Subcutaneous adipose tissue (tissue), 4 donors: Measurements from ENCODE around the gene VAV2. TPM values are rescaled to one million over a fixed set of nuclear protein-coding genes. Genes with fewer than 3 reads are reported as not detected.

Experiments
- CTCF ChIP-seq: fragments of 450-650 bp; IDR thresholded peaks from one replicate; pipeline ENCODE4 v1.5.1; 2016; ENCODE audit warnings: low read depth, mild to moderate bottlenecking, control low read depth, antibody characterized with exemption, moderate library complexity
- total RNA-seq, 4 donors: library from RNA; depleted of rRNA; stranded (reverse); fragments of >200 nt; gene quantifications; one replicate each; pipeline ENCODE4 v1.1.0, GENCODE V29; 2016

The VAV2 gene
- total RNA-seq, 4 donors from 2014 or later = 3.6 to 6.8 (median 4.8) TPM

GRCh38 chr9:133780404-133780945 is 211.6 kb downstream of the VAV2 start:
- no peak for TF ChIP-seq CTCF

- no peak for TF ChIP-seq CTCF
Measured at GRCh38 chr9:133779516-133780403, 212.4 kb downstream of the VAV2 start.

- TF ChIP-seq CTCF = no peak
Measured at GRCh38 chr9:133779081-133779480, 213.0 kb downstream of the VAV2 start.

GRCh38 chr9:133778336-133779013 is 213.6 kb downstream of the VAV2 start:
- TF ChIP-seq CTCF = no peak

- no peak for TF ChIP-seq CTCF
Measured at GRCh38 chr9:133777871-133778270, 214.3 kb downstream of the VAV2 start.

GRCh38 chr9:133777068-133777791 is 214.9 kb downstream of the VAV2 start:
- TF ChIP-seq CTCF = no peak
